22Rv1 (cell line): ENCODE data around the gene TMEM131.

ENCODE experiments used
- ZFX ChIP-seq: fragments of 450-650 bp; IDR thresholded peaks from 2 replicates; pipeline ENCODE4 v1.6.1; 2017; ENCODE audit warnings: antibody characterized with exemption, borderline replicate concordance
- TF ChIP-seq, protein P1 (sequence below): fragments of 450-650 bp; IDR thresholded peaks from 2 replicates; pipeline ENCODE4 v1.5.1; 2017; ENCODE audit warnings: mild to moderate bottlenecking

GRCh38 chr2:97731274-97732020, 264.3 kb downstream of the TMEM131 start:
- TF ChIP-seq, protein P1, sequence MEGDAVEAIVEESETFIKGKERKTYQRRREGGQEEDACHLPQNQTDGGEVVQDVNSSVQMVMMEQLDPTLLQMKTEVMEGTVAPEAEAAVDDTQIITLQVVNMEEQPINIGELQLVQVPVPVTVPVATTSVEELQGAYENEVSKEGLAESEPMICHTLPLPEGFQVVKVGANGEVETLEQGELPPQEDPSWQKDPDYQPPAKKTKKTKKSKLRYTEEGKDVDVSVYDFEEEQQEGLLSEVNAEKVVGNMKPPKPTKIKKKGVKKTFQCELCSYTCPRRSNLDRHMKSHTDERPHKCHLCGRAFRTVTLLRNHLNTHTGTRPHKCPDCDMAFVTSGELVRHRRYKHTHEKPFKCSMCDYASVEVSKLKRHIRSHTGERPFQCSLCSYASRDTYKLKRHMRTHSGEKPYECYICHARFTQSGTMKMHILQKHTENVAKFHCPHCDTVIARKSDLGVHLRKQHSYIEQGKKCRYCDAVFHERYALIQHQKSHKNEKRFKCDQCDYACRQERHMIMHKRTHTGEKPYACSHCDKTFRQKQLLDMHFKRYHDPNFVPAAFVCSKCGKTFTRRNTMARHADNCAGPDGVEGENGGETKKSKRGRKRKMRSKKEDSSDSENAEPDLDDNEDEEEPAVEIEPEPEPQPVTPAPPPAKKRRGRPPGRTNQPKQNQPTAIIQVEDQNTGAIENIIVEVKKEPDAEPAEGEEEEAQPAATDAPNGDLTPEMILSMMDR: no peak
- no peak for TF ChIP-seq ZFX
